MM.1S (cell line): ENCODE results near the gene RNF222.

ENCODE experiments used
- EZH2 ChIP-seq: fragments of 300-600 bp; sonication (generic); optimal IDR thresholded peaks from 2 replicates; pipeline ENCODE3; 2017; ENCODE audit warnings: low read depth, mild to moderate bottlenecking, antibody characterized with exemption, low read length, mixed read lengths
- EZH2phosphoT487 ChIP-seq: fragments of 300-600 bp; sonication (generic); IDR thresholded peaks from 2 replicates; pipeline ENCODE4 v1.6.1; 2018; ENCODE audit warnings: antibody characterized with exemption, low read length
- TF ChIP-seq, protein P1 (sequence below): fragments of 300-600 bp; sonication (generic); IDR thresholded peaks from 2 replicates; pipeline ENCODE4 v1.5.1; 2016; ENCODE audit warnings: antibody characterized with exemption, low read length, mixed read lengths

DNA sequence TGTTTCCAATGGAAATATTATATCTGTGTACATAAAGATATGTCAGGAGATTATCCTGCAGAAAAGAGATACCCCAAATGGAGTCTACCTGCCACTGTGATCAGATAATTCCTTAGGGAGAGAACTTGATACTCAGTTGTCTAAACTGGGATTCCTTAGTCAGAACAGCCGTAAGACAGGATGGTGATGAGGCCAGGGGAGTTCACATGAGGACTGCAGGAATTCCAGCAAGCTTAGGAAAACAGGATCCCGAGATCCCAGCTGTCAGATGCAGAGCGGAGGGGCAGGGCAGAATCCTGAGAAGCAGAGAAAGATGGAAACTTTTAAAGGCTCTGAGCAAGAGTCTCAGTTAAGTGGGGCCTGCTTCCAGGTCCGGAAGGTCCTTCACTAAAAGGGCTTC is 25.8 kb downstream of the RNF222 start:
- TF ChIP-seq, protein P1, sequence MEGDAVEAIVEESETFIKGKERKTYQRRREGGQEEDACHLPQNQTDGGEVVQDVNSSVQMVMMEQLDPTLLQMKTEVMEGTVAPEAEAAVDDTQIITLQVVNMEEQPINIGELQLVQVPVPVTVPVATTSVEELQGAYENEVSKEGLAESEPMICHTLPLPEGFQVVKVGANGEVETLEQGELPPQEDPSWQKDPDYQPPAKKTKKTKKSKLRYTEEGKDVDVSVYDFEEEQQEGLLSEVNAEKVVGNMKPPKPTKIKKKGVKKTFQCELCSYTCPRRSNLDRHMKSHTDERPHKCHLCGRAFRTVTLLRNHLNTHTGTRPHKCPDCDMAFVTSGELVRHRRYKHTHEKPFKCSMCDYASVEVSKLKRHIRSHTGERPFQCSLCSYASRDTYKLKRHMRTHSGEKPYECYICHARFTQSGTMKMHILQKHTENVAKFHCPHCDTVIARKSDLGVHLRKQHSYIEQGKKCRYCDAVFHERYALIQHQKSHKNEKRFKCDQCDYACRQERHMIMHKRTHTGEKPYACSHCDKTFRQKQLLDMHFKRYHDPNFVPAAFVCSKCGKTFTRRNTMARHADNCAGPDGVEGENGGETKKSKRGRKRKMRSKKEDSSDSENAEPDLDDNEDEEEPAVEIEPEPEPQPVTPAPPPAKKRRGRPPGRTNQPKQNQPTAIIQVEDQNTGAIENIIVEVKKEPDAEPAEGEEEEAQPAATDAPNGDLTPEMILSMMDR, result no peak
- TF ChIP-seq EZH2 (no peak), EZH2phosphoT487 (no peak)
